HCT116 (cell line): ENCODE results near the gene ARHGEF6.

Source experiments
- CEBPB ChIP-seq: IDR thresholded peaks from 2 replicates; pipeline ENCODE4 v1.6.1; 2012; ENCODE audit warnings: low read depth
- EZH2 ChIP-seq: fragments of 200-600 bp; sonication (generic); IDR thresholded peaks from 2 replicates; pipeline ENCODE4 v1.6.1; 2017; ENCODE audit warnings: antibody characterized with exemption, mixed run types
- POLR2A ChIP-seq: IDR thresholded peaks from 2 replicates; pipeline ENCODE4 v1.7.0; 2011; ENCODE audit warnings: borderline replicate concordance; ENCODE audit not compliant: insufficient read depth, insufficient read length; ENCODE audit errors: extremely low read depth
- POLR2AphosphoS5 ChIP-seq: IDR thresholded peaks from 2 replicates; pipeline ENCODE4 v1.6.1; 2011; ENCODE audit warnings: mild to moderate bottlenecking, low read depth, low read length, moderate library complexity
- RAD21 ChIP-seq: IDR thresholded peaks from 2 replicates; pipeline ENCODE4 v1.6.1; 2012; ENCODE audit warnings: low read depth, mild to moderate bottlenecking
- SP1 ChIP-seq: IDR thresholded peaks from 2 replicates; pipeline ENCODE4 v1.6.1; 2012; ENCODE audit warnings: low read depth
- TCF7L2 ChIP-seq: IDR thresholded peaks from 2 replicates; pipeline ENCODE4 v1.7.0; 2011; ENCODE audit warnings: borderline replicate concordance, inconsistent platforms; ENCODE audit not compliant: insufficient read depth, insufficient read length; ENCODE audit errors: extremely low read depth
- YY1 ChIP-seq: IDR thresholded peaks from 2 replicates; pipeline ENCODE4 v1.6.1; 2011; ENCODE audit warnings: low read length, low read depth, moderate library complexity, mild to moderate bottlenecking; ENCODE audit not compliant: insufficient replicate concordance; ENCODE audit errors: extremely low read depth
- ZNF274 ChIP-seq: fragments of 200-500 bp; sonication (Bioruptor generic); IDR thresholded peaks from 2 replicates; pipeline ENCODE4 v1.6.1; 2014; ENCODE audit warnings: mild to moderate bottlenecking, low read depth, low read length, inconsistent platforms
- TF ChIP-seq, protein P1 (sequence below), 3 experiments: fragments of 200-600 bp in 1 of 3; sonication (generic) in 1 of 3; IDR thresholded peaks in 2 of 3; conservative IDR thresholded peaks in 1 of 3; 2 replicates each; pipeline ENCODE4 v1.5.1; 2012 to 2017; ENCODE audit warnings: low read depth in 2 of 3, low read length in 2 of 3, antibody characterized with exemption in 1 of 3, borderline replicate concordance in 1 of 3, control low read depth in 1 of 3, mild to moderate bottlenecking in 1 of 3, mixed read lengths in 1 of 3, mixed run types in 1 of 3, moderate library complexity in 1 of 3; ENCODE audit not compliant: insufficient read depth in 1 of 3
- TF ChIP-seq, protein P2 (sequence below): IDR thresholded peaks from 2 replicates; pipeline ENCODE4 v1.6.1; 2012
- TF ChIP-seq, protein P3 (sequence below): IDR thresholded peaks from 2 replicates; pipeline ENCODE4 v1.6.1; 2011; ENCODE audit warnings: mild to moderate bottlenecking, low read length, moderate library complexity; ENCODE audit not compliant: insufficient replicate concordance; ENCODE audit errors: extremely low read depth

DNA sequence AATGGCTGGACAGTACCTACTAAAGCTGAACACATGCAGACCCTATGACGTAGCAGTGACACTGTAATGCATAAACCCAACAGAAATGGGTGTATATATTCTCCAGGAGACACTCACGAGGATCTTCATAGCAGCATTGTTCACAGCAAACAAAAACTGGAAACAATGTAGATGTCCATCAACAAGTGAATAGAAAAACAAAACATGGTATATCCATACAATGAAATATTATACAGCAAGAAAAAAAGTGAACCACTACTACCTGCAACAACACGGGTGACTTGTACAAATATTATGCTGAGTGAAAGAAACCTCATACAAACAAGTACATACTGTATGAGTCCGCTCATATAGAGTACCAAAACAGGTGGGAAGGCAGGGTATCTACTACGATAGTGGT, 16.5 kb downstream of the ARHGEF6 start:
- TF ChIP-seq POLR2A (no peak), EZH2 (no peak), POLR2AphosphoS5 (no peak), CEBPB (no peak), RAD21 (no peak), SP1 (no peak), TCF7L2 (no peak), ZNF274 (no peak), YY1 (no peak)
- TF ChIP-seq, protein P1, sequence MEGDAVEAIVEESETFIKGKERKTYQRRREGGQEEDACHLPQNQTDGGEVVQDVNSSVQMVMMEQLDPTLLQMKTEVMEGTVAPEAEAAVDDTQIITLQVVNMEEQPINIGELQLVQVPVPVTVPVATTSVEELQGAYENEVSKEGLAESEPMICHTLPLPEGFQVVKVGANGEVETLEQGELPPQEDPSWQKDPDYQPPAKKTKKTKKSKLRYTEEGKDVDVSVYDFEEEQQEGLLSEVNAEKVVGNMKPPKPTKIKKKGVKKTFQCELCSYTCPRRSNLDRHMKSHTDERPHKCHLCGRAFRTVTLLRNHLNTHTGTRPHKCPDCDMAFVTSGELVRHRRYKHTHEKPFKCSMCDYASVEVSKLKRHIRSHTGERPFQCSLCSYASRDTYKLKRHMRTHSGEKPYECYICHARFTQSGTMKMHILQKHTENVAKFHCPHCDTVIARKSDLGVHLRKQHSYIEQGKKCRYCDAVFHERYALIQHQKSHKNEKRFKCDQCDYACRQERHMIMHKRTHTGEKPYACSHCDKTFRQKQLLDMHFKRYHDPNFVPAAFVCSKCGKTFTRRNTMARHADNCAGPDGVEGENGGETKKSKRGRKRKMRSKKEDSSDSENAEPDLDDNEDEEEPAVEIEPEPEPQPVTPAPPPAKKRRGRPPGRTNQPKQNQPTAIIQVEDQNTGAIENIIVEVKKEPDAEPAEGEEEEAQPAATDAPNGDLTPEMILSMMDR (IDR thresholded peaks at IDR 0.05 in 2 of 3, conservative IDR thresholded peaks at IDR 0.05 in 1 of 3; ENCODE audit: borderline replicate concordance in 1 of 3, insufficient read depth in 1 of 3, low read depth in 2 of 3, low read length in 2 of 3) = no peak
- TF ChIP-seq, protein P2, sequence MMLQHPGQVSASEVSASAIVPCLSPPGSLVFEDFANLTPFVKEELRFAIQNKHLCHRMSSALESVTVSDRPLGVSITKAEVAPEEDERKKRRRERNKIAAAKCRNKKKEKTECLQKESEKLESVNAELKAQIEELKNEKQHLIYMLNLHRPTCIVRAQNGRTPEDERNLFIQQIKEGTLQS = no peak
- TF ChIP-seq, protein P3, sequence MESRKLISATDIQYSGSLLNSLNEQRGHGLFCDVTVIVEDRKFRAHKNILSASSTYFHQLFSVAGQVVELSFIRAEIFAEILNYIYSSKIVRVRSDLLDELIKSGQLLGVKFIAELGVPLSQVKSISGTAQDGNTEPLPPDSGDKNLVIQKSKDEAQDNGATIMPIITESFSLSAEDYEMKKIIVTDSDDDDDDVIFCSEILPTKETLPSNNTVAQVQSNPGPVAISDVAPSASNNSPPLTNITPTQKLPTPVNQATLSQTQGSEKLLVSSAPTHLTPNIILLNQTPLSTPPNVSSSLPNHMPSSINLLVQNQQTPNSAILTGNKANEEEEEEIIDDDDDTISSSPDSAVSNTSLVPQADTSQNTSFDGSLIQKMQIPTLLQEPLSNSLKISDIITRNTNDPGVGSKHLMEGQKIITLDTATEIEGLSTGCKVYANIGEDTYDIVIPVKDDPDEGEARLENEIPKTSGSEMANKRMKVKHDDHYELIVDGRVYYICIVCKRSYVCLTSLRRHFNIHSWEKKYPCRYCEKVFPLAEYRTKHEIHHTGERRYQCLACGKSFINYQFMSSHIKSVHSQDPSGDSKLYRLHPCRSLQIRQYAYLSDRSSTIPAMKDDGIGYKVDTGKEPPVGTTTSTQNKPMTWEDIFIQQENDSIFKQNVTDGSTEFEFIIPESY = no peak
